ENCODE measurements around the gene ZNHIT2. TPM values are rescaled to one million over a fixed set of nuclear protein-coding genes. Genes with fewer than 3 reads are reported as not detected.

The ZNHIT2 gene
- total RNA-seq, 1 experiment from 2014 or later = 27.1 TPM

GRCh38 chr11:65141896-65142494 lies 24.5 kb upstream of the ZNHIT2 start:
- no peaks in the 10 kb centered on the region for H3K4me1 ChIP-seq (ENCODE audit: control insufficient read depth, insufficient read depth, low read length)
- no peak for DNase-seq (ENCODE audit: low read depth, low spot score)
- CTCF ChIA-PET = no interaction called here

DNA sequence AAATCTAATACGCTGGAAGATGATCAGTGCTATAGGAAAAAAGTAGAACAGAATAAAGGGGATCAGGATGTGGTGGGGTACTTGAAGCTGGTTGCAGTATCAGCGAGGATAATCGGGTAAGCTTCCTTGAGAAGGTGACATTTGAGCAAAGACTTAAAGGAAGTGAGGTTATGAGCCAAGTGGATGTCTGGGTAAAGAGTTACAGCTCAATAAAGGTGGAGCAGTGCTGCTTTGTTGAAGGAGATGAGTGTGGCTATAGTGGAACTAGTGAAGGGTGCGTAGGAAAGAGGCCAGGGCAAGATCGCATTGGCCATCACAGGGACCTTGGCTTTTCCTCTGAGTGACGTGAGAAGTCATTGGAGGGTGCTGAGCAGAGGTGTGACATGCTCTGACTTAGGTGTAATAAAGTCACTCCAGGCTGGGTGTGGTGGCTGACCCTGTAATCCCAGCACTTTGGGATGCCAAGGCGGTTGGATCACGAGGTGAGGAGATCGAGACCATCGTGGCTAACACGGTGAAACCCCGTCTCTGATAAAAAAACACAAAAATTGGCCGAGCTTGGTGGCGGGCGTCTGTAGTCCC lies 19.1 kb upstream of the ZNHIT2 start:
- no peaks in the 10 kb centered on the region for H3K9me3 ChIP-seq (ENCODE audit: control insufficient read depth, insufficient read depth, low read depth, low read length)
- TF ChIP-seq REST (IDR thresholded peaks at IDR 0.05; ENCODE audit: insufficient read depth in 1 of 2, low read depth in 2 of 2, low read length in 1 of 2) = no peak
- TF ChIP-seq, protein P1, sequence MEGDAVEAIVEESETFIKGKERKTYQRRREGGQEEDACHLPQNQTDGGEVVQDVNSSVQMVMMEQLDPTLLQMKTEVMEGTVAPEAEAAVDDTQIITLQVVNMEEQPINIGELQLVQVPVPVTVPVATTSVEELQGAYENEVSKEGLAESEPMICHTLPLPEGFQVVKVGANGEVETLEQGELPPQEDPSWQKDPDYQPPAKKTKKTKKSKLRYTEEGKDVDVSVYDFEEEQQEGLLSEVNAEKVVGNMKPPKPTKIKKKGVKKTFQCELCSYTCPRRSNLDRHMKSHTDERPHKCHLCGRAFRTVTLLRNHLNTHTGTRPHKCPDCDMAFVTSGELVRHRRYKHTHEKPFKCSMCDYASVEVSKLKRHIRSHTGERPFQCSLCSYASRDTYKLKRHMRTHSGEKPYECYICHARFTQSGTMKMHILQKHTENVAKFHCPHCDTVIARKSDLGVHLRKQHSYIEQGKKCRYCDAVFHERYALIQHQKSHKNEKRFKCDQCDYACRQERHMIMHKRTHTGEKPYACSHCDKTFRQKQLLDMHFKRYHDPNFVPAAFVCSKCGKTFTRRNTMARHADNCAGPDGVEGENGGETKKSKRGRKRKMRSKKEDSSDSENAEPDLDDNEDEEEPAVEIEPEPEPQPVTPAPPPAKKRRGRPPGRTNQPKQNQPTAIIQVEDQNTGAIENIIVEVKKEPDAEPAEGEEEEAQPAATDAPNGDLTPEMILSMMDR (IDR thresholded peaks at IDR 0.05) = no peak
- TF ChIP-seq POLR2AphosphoS5 (IDR thresholded peaks at IDR 0.05; ENCODE audit: low read depth, low read length) = no peak
- TF ChIP-seq TCF7L2 (IDR thresholded peaks at IDR 0.05; ENCODE audit: low read depth, low read length) = no peak
- no peak for TF ChIP-seq SIN3A (IDR thresholded peaks at IDR 0.05; ENCODE audit: borderline replicate concordance, insufficient read depth, low read depth, low read length)

More at GRCh38 chr11:65141896-65142494, 24.5 kb upstream of the ZNHIT2 start:
- POLR2A ChIA-PET = no interaction called here
- H3K27me3 ChIP-seq (ENCODE audit: control insufficient read depth, insufficient read depth, low read length) = no peaks in the 10 kb centered on the region
- BruUV-seq (replicated peaks) = no TSS peak
- H3K4me3 ChIP-seq (ENCODE audit: low read depth in 2 of 2, low read length in 2 of 2) = no peak overlapping the region
- no peaks in the 10 kb centered on the region for H3K9me3 ChIP-seq (ENCODE audit: control insufficient read depth, insufficient read depth, low read depth, low read length)
- H3K27ac ChIP-seq (ENCODE audit: low read length) = no peak overlapping the region
- in situ Hi-C loops (cut with HindIII; ENCODE audit: low pct_unique_long_range_greater_than_20kb, low sequenced_read_pairs) (no loop called here), intact Hi-C loops (cut with micrococcal nuclease; ENCODE audit: unreplicated experiment) (no loop called here)
- H3K36me3 ChIP-seq (ENCODE audit: control insufficient read depth, insufficient read depth, low read length) = no peaks in the 10 kb centered on the region
- ATAC-seq = no peak
- TF ChIP-seq POLR2AphosphoS5 (IDR thresholded peaks at IDR 0.05; ENCODE audit: low read depth, low read length) (no peak), SIN3A (IDR thresholded peaks at IDR 0.05; ENCODE audit: borderline replicate concordance, insufficient read depth, low read depth, low read length) (no peak), REST (IDR thresholded peaks at IDR 0.05; ENCODE audit: insufficient read depth in 1 of 2, low read depth in 2 of 2, low read length in 1 of 2) (no peak), TCF7L2 (IDR thresholded peaks at IDR 0.05; ENCODE audit: low read depth, low read length) (no peak)
- TF ChIP-seq, protein P1 (IDR thresholded peaks at IDR 0.05) = no peak

More for the DNA sequence above, 19.1 kb upstream of the ZNHIT2 start:
- H3K4me3 ChIP-seq (ENCODE audit: low read depth in 2 of 2, low read length in 2 of 2) = no peak overlapping the region
- ChIA-PET POLR2A (interaction anchor here (0.7 kb wide), 1 partner anchor 361 kb away, joined by 10 read pairs; no protein-coding TSS in a partner anchor), CTCF (no interaction called here)
- no peak for DNase-seq (ENCODE audit: low read depth, low spot score)
- H3K27ac ChIP-seq (ENCODE audit: low read length) = no peak overlapping the region
- no peak for ATAC-seq
- in situ Hi-C loops (cut with HindIII; ENCODE audit: low pct_unique_long_range_greater_than_20kb, low sequenced_read_pairs) (no loop called here), intact Hi-C loops (cut with micrococcal nuclease; ENCODE audit: unreplicated experiment) (loop anchor here (10.0 kb wide), 1 partner anchor 48 kb away; the partner anchor contains the start of gene CAPN1)
- peaks cover 16% of the 10 kb centered on the region for H3K4me1 ChIP-seq (ENCODE audit: control insufficient read depth, insufficient read depth, low read length)
- no peaks in the 10 kb centered on the region for H3K27me3 ChIP-seq (ENCODE audit: control insufficient read depth, insufficient read depth, low read length)
- H3K36me3 ChIP-seq (ENCODE audit: control insufficient read depth, insufficient read depth, low read length) = peaks cover 4% of the 10 kb centered on the region; the same call in 1 of the 2 replicates
- BruUV-seq (replicated peaks) = no TSS peak

Measured in Panc1 (cell line).